Frontal cortex (tissue), 4 donors: ENCODE measurements around the gene UMAD1. TPM values are rescaled to one million over a fixed set of nuclear protein-coding genes. Genes with fewer than 3 reads are reported as not detected.

Source experiments
- DNase-seq, 2 donors: peaks; one replicate each; pipeline ENCODE4 v3.0.0; 2012; ENCODE audit warnings: low spot score in 2 of 2
- FAIRE-seq: peaks from 2 replicates; lab custom pipeline; 2012; peaks lifted over from hg19 to GRCh38; lab: Jason Lieb, UNC
- total RNA-seq: library from RNA; depleted of rRNA; stranded (reverse); fragments of >200 nt; gene quantifications from one replicate; pipeline ENCODE4 v1.2.3, GENCODE V29; 2014
- donor health status: control.
- donor health status: control.
- donor health status: control.

UMAD1 gene
- total RNA-seq, 1 donor from 2014 or later, result 7.3 TPM

DNA sequence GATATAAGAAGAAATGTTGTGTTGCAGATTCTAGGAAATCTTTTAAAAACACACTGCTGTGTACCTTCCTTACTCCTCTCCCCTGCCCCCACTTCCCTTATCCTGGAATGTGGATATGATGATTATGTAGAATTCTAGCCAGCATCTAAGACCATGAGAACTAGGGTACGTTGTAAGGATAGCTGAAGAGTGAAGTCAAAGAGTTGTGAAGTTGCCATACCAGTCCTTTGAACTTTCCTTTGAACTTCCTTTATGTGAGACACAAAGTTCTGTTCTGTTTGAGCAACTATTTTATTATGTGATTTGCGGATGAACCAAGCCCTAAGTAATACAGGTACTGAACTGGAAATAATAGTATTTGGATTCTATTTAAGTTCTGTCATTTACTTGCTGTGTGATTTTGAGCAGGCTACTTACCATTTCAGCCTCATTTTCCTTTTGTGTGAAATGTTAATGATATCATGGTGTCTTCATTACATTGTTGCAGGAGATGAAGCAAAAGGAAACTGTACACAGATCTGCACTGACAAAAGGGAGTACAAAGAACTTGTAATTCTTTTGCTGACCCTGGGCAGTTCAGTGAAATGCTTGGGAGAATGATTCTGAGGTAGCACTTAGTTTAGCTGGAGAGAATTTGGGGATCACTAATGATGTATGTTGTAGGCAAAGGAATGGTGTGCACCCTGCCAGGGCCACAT lies 46.4 kb downstream of the UMAD1 start:
- DNase-seq, result no peak
- no peak for FAIRE-seq

DNA sequence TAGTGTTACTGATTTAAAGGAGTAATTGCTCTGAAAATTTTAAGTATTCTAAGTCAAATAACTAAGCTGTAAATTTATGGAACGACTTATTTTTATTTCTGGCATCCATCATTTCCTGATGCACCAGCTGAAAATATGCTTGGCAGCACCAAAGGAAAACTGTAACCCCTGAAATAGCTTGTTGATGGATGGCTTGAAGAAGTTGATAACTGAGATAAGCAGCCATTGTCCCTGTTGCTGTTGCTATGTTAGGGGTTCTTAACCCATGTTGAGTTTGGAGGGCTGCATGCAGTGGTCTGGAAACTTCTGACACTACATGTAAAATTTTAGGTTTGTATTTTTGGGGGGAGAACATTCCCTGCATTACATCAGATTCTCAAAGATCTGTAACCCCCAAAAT lies 47.2 kb downstream of the UMAD1 start:
- no peak for DNase-seq
- FAIRE-seq, result no peak

DNA sequence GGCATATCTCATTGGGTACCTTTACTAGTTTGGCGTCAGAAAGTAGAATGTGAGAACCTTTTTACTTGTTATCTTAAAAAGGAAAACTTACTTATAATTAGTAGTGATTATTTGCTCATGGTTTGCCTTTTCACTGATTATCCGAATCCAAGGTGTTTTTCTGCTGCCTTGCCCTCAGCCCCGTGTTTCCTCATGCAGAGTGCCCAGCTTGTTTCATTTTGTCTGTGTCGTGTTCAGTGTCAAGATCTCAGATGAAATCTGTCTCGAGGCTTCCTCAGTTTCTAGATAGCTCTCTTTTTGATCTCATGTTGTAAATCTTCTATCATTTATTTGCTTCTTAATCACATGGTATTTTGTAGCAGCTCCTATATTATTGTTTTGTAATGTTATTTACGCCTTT lies 47.8 kb downstream of the UMAD1 start:
- FAIRE-seq, result no peak

DNA sequence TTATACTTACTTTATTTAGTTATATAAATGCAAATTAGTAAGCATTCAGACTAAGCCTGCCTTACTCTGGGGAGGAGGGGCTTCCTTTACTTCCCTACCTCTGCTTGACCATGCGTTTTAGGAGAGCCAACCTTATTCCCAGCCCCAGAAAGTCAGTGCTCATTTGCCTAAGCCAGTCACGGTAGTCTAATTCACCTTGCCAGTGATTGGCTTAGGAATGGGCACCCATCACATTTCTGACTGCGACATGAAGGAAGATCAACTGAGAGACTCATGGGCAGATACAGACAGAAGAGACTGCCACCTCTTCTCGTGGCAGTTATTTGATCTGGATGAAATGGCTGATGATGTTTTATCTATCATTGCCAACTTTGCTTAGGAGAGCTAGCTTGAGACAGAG lies 48.4 kb downstream of the UMAD1 start:
- DNase-seq (no peak), FAIRE-seq (no peak)

More for the DNA sequence above, 47.8 kb downstream of the UMAD1 start:
- no peak for DNase-seq

DNA sequence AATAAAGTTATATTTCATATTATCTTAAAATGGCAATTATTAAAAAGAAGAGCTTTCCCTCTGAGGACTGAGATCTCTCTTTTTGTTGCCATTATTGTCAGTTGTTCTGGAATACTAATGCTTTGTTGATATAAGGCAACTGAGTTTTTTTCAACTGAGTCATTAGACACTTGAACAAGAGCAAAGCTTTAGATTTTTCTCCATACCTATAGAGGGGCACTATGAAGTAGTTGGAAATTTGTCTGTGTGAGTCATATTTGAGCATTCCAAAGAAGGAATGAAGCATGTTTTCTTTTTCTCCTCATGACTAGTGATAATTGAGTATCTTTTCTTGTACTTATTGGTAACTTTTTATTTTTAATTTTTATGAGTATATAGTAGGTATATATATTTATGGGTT lies 53.3 kb downstream of the UMAD1 start:
- DNase-seq (no peak), FAIRE-seq (no peak)

DNA sequence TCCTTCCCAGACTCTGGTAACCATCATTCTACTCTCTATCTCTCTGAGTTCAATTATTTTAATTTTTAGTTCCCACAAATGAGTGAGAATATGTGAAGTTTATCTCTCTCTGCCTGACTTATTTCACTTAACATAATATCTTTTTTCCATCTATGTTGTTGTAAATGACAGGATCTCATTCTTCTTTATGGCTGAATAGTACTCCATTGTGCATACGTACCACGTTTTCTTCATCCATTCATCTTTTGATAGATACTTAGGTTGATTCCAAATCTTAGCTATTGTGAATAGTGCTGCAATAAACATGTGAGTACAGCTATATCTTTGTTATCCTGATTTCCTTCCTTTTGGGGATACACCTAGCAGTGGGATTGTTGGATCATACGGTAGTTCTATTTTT lies 54.0 kb downstream of the UMAD1 start:
- FAIRE-seq, result no peak
- no peak for DNase-seq

DNA sequence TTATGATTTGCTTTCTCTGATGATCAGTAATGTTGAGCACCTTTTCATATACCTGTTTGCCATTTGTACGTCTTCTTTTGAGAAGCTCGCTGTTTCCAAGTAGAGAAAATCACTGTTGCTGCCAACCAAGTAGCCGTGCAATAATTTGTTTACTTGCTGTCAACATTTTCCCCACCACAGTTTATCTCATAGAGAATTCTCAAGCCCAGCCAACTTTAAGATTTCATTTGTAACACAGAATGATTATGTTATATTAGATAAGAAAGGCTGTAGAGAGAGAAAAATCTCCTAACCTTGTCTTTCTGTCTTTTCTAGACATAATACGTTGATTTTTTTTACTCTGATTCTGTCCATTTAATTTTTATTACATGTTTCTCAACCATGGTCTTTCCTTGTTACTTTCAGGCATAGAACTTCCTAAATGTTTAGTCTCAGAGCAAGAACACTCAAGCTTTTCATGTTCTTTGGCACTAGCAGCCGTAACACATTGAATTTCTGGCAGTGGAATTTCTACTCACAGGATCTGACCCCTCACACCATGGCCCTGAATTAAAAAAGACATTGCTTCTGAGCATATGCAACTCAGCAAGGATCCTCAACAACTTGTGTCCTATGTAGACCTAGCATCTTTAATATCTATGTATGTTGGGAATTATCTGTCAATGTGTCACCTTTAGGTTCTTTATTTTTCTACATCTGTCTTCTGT lies 54.7 kb downstream of the UMAD1 start:
- no peak for DNase-seq
- no peak for FAIRE-seq

DNA sequence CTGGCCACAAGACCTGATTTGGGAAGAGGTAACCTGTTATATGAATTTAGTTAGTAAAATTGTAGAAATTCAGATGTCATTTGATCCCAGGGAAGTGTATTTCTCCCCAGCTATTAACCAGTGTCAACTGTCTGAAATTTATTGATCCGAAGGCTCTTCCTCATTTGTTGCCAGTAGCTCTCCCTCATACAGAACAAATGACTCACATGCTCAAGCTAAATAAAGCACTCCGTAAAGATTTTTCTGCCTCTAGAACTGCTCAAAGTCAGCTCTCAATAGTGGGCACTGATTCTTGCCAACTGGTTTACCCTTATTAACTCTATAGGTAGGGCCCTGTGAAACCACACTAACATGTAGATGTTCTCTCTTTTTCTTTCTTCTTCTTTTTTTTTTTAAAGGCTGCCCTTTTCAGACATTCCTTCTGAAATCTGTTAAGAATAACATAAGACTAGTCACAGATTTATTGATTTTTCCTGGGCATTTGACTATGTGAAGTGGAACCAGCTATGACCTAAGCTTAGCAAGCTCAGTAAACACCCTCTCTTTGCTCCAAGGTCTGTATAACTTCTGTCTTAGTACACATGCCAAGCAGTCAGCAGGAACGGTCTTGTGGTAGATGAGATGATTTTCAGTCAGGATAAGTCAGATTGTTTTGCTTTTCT lies 56.0 kb downstream of the UMAD1 start:
- DNase-seq (no peak), FAIRE-seq (no peak)

DNA sequence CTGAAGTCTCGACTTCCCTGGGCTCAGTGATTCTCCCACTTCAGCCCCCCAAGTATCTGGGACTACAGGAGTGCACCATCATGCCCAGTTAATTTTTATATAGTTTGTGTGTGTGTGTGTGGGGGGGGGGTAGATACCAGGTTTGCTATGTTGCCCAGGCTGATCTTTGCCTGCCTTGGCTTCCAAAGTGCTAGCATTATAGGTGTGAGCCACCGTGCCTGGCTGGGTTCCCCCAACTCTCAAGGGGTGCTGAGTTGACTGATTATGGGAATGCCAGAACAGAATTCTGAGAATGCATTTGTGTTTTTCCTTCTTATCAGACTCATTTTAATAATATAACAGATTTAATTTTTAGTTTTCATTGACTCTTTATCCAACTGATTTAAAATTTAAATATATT lies 58.4 kb downstream of the UMAD1 start:
- FAIRE-seq (no peak), DNase-seq (no peak)

DNA sequence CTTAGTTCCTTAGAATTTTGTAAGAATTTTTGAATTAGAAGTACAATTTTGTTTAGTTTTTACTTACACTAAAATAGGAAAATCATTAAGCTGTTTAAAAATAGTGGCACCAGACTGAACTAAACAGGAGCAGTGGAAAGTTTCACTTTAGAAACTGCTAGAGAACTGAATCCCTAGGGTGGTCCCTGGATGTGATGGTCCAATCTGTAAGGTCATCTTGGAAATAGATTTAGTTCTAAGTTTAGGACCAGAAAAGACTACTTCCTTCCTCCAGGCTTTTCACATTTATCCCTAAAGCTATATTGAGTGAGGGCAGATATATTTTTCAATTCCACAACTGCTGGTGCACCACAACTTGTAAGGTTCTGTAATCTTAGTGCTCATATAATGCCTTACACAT lies 58.8 kb downstream of the UMAD1 start:
- no peak for DNase-seq
- FAIRE-seq, result no peak

DNA sequence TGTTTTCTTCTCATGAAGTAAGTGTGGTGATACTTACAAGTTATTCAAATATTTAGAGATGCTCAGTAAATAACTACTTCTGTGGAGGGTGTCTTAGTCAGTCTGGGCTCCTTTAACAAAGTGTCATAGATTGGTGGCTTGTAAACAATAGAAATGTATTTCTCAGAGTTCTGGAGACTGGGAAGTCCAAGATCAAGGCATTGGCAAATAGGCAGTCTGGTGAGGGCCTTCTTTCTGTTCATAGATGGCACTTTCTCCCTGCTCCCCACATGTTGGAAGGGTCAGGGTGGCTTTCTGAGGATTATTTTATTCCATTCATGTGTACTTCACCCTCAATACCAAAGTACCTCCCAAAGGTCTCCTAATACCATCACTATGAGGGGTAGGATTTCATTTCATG lies 59.4 kb downstream of the UMAD1 start:
- DNase-seq (no peak), FAIRE-seq (no peak)

DNA sequence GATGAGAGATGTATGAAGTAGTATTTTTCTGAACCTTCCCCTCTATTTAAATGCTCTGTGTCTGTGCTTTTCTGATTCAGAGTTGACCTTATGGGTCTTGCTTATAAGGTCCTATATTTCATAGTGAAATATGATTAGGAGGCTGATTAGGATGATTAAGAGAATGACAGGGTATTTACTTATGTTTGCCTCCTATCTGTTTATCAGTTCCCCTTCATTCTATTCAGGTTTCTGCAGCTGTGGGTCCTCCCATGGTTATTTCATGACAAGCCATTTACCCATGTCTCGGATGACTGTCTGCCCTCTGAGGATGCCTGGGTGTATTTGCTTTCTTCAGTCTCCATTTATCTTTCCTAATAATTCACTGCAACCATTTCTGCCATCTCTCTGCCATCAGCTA lies 61.0 kb downstream of the UMAD1 start:
- no peak for DNase-seq
- FAIRE-seq, result no peak

DNA sequence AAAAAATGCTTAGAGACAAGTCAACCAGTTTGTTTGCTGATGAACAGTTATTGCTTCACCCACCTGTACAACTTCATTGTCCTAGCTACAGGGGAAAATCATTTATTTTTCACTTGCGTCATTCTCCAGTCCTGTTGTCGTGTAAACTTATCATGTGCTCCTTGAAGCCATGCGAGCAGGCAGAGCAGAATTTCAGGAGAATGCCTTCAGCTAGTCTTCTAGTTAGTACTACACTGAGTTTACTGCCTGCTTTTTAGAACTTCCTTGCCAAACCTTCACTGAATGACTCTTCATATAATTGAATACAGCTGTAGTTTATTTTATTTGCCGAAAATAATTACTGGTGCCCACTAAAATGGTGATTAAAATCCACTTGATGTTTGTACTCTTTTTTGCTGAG lies 62.3 kb downstream of the UMAD1 start:
- DNase-seq (no peak), FAIRE-seq (no peak)

DNA sequence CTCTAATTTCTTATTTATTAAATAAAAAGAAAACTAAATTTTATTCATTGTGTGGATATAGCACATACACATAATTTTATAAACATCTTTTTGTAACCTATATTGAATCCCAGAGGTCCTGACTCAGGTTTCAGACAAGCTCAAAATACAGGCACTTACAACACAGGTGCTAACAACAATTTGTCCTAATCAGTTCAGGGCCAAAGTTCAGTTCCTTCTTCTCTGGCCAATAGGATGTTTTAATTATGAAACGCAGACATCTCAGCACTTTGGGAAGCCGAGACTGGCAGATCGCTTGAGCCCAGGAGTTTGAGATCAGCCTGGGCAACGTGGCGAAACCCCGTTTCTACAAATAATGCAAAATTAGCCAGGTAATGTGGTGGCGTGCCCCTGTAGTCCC lies 62.9 kb downstream of the UMAD1 start:
- DNase-seq (no peak), FAIRE-seq (no peak)

DNA sequence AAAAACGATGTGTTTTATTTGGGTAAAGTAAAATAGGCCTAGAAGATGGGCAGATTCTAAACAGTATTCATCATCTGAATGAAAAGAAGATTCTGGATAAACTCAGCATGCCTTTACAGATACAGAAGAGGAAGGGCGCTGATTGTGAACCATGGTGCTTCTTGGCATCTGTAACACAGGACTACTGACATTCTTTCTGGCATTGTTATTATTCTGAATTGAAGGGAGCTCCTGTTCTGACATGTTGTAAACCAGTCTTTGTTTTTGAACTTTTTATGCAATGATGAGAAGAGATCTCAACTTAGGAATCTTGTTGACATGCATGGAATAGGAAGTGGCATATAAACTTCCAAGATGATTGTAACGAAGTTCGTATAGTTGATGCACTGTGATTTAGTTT lies 64.3 kb downstream of the UMAD1 start:
- DNase-seq, result no peak
- FAIRE-seq, result no peak

DNA sequence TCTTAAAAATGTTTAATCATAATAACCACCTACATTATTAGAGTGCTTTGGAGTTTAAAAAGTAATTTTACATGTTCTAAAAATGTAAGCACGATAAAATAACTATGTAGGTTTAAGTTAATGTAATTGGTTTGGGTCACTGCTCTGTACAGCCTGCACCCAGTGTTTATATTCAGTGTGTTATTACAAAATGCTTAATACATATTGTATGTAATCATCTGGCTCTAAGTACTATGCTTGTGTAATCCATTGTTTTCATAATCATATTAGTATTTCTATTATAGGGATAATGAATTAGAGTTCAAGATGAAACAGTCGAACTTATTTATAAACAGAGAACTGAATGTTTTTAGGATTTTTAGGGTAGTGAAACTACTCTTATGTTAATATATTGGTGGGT lies 64.8 kb downstream of the UMAD1 start:
- no peak for DNase-seq
- FAIRE-seq, result no peak

DNA sequence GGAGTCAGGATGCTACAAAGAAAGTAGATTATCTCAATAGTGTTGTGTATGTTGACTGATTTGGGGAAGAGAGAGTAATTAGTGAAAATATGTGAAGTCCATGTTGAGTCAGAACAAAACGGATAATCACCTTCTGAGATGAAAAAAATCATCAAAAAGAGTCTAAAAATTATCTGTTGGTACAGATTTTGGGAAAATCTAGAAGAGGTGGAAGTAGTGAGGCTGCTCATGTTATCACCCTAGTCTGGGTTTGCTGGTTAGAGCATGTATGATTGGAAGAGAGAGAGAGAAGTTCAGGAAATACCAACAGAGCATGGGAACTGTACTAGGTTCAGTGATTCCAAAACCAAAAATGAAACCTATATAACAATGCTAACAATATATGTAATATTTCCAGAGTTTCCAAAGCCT lies 65.6 kb downstream of the UMAD1 start:
- no peak for DNase-seq

DNA sequence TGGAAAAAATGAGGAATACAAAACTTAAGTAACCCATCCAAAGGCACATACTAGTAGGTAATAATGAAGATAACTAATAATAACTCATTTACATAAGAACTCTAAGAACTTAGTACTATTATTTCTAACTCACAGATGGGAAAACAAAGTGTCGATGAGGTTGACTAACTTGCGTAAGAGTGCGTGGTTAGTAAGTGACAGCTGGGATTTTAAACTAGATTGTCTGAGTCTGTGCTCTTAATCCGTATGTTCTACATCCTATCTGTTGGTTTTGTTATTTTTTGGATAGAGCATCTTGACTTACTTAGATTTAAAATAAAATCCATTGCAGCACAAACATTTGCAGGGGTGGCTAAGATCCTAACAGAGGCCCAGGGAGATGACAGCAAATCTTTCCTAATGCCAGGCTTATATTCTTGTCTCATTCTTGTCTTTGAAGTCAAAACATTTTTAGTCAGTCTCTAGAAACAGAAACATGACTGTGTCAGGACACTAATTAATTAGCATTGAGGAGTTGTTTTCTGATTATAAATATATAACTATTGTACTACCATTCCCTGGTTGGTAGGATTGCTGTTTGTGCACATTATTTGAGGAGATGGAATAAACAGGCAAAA lies 66.1 kb downstream of the UMAD1 start:
- no peak for FAIRE-seq
- DNase-seq, result no peak

More for the DNA sequence above, 65.6 kb downstream of the UMAD1 start:
- no peak for FAIRE-seq

DNA sequence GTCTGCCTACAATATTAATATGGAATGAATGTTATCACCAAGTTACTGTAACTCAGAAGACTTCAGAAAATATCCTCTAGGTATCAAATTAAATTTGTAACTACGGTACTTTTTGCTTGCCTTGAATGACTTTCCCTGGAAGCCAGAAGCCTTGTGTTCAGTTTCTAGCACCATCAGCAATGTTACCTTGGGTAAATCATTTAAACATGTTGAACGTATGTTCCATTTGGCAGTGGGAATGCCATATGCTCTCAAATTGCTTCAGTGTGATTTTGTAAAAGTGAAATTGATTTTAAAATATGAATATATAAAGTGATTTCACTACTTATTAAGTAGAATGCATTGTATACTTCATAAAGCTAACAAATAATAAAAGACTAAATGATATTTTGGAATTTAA lies 66.7 kb downstream of the UMAD1 start:
- no peak for DNase-seq
- FAIRE-seq, result no peak

DNA sequence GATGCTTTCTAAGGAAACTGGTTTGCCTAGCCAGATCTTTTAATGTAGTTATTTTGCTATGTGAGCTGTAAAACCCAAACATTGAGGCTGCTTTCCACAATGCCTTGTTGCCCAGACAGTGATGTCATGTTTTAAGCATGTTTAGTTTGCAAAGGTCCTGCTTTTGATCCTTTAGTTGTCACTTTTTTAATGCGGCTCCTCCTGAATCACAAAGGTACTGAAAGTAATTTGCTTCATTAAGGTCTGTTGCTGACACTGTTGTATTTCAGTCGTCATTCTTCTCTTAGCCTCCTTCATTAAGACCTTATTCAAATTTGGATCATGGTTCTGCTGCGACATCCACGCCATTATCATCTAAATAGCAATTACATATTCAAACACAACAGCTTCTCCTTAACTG lies 67.3 kb downstream of the UMAD1 start:
- no peak for FAIRE-seq
- no peak for DNase-seq

DNA sequence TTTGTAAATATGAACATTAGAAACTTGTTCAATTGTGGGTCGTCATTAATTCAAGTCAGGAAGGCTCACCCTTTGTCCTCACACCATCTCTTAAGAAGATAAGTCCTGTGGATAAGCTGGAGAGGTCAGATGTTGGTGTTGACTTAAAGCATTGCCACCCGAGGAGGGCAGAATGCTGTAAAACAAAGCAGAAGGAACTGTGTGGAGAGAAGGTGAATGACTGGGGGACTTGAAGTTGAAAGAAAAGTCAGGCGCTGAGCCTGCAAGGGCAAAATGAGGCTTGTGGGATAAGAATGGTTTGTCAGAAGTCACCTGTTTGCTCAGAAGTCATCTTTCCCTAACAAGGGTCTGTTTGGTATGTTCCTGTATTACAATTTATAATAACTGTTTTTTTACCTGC lies 68.7 kb downstream of the UMAD1 start:
- FAIRE-seq (no peak), DNase-seq (no peak)
